Vagina (tissue), 2 donors: ENCODE results near the gene ELAVL3.

Source experiments
- CTCF ChIP-seq, 3 experiments: fragments of 450-650 bp in 2 of 3; fragments of 200-600 bp in 1 of 3; sonication (generic) in 1 of 3; IDR thresholded peaks; one replicate each; pipeline ENCODE4 v1.5.1; 2017 to 2019; ENCODE audit warnings: antibody characterized with exemption in 3 of 3, mild to moderate bottlenecking in 2 of 3, moderate library complexity in 2 of 3
- POLR2A ChIP-seq, 2 donors: fragments of 450-650 bp; IDR thresholded peaks; one replicate each; pipeline ENCODE4 v1.6.1; 2017; ENCODE audit warnings: antibody characterized with exemption in 2 of 2, mild to moderate bottlenecking in 2 of 2, moderate library complexity in 2 of 2
- POLR2AphosphoS5 ChIP-seq, 2 donors: sonication (generic); formaldehyde crosslinking; IDR thresholded peaks; one replicate each; pipeline ENCODE4 v1.9.0; 2017; ENCODE audit warnings: antibody characterized with exemption in 2 of 2, mild to moderate bottlenecking in 2 of 2, low read depth in 1 of 2; ENCODE audit not compliant: insufficient read depth in 1 of 2

- no peak for TF ChIP-seq POLR2A (IDR thresholded peaks at IDR 0.05)
- TF ChIP-seq CTCF (IDR thresholded peaks at IDR 0.05): no peak
- TF ChIP-seq POLR2AphosphoS5 (IDR thresholded peaks at IDR 0.05; ENCODE audit: insufficient read depth in 1 of 2, low read depth in 1 of 2): no peak
Observed at GRCh38 chr19:11425719-11426457, 55.0 kb downstream of the ELAVL3 start.
